ENCODE measurements around the gene AHDC1.

AHDC1 gene

DNA sequence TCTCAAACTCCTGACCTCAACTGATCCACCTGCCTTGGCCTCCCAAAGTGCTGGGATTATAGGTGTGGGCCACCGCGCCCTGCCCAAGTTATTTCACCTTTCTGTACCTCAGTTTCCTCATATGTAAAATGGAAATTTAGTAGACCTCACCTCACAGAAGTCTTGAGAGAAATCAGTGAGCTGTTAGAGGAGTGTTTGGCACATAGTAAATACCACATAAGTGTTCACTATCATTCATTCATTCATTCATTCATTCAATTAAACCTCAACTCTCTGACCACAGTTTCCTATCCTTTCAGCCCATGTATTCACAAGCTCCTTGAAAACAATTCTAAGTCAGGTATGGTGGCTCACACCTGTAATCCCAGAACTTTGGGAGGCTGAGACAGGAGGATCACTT lies 34.9 kb upstream of the AHDC1 start:
- Histone ChIP-seq H3K27ac (no peak overlapping the region), H3K4me3 (no peak overlapping the region)
- TF ChIP-seq, protein P1, sequence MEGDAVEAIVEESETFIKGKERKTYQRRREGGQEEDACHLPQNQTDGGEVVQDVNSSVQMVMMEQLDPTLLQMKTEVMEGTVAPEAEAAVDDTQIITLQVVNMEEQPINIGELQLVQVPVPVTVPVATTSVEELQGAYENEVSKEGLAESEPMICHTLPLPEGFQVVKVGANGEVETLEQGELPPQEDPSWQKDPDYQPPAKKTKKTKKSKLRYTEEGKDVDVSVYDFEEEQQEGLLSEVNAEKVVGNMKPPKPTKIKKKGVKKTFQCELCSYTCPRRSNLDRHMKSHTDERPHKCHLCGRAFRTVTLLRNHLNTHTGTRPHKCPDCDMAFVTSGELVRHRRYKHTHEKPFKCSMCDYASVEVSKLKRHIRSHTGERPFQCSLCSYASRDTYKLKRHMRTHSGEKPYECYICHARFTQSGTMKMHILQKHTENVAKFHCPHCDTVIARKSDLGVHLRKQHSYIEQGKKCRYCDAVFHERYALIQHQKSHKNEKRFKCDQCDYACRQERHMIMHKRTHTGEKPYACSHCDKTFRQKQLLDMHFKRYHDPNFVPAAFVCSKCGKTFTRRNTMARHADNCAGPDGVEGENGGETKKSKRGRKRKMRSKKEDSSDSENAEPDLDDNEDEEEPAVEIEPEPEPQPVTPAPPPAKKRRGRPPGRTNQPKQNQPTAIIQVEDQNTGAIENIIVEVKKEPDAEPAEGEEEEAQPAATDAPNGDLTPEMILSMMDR (IDR thresholded peaks at IDR 0.05), result no peak
- DNase-seq (ENCODE audit: low spot score), result no peak

DNA sequence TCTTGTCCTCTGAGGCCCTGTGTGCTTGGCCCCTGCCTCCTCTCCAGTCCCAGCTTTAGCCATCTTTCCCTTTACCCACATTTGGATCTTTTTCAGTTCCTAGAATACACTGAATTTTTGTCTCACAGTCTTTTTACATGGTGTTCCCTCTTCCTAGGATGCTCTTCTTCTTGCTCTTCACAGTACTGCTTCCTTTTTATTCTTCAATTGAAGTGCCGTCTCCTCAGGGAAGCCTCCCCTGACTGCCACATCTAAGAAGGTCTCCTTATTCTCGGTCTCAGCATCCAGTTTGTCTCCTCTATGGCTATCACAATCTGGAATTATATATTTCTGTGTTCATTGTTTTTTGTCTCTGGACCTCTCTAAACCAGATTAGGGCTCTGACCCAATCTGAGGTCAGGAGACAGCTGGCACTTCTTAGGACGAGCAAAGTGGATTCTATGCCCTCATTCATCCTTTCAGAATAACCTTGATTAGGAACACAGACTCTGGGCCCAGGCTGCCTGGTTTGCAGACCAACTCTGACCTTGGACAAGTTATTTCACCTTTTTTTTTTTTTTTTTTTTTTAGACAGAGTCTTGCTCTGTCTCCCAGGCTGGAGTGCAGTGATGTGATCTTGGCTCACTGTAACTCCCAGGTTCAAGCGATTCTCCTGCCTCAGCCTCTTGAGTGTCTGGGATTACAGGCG lies 34.2 kb upstream of the AHDC1 start:
- TF ChIP-seq, protein P1 (IDR thresholded peaks at IDR 0.05), result no peak
- no peak for DNase-seq (ENCODE audit: low spot score)
- no peak overlapping the region for H3K4me3 ChIP-seq
- H3K27ac ChIP-seq, result no peak overlapping the region

DNA sequence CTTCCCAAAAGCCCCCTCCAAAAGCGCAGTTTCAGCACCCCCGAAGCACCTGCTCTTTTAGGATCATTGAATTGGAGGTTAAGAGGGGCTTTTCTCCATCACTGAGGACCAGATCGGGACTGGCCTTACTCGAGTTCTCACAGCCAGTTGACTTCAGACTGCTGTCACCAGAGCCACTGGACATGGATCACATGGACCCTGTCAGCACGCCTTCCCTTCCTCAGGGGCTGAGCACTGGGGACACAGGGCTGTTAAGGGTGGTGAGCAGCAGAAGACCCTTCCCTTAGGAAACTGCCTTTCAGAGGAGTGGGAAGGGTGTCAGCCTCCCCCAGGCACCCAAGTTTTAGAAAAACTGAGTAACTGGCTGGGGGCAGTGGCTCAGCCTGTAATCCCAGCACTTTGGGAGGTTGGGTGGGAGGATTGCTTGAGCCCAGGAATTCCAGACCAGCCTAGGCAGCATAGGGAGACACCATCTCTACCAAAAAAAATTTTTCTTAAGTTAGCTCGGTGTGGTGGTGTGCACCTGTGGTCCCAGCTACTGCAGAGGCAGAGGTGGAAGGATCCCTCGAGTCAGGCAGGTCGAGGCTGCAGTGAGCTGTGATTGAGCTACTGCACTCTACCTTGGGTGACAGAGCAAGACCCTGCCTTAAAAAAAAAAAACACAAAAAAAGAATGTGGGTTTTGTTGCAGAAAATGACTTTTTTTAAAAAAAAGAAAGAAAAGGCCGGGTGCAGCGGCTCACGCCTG lies 31.6 kb upstream of the AHDC1 start:
- TF ChIP-seq, protein P1 (IDR thresholded peaks at IDR 0.05), result no peak
- Histone ChIP-seq H3K27ac (peak overlapping the region; percentile 41 to 70), H3K4me3 (peak overlapping the region; percentile 68)
- DNase-seq (ENCODE audit: low spot score), result no peak

DNA sequence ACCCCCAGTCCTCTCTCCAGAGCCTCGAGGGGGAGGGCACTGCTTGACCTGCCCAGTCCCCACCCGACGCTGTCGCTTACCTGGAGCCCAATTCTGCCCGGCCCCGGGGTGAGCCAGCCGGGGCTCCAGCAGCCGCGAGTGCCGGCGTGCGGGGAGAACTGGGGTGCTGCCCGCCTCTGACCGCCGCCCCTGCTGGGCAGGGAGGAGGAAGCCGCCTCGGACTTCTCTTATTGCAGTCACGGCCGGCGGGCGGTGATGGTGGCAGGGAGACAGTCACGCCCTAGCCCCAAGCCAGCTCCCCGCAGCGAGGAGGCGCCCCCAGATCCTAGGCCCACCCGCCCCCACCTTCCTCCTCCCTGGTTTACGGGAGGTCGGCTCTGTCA lies 31.0 kb upstream of the AHDC1 start, which contains the start of gene FGR:
FGR (minus strand) TSS at position 201 of the 383 bp plus-strand sequence. CDS start 11,269 bp downstream, outside the sequence.
- no peak for DNase-seq (ENCODE audit: low spot score)
- Histone ChIP-seq H3K4me3 (peak within 1 kb of the TSS; percentile 68), H3K27ac (peak within 1 kb of the TSS; percentile 41 to 70)
- TF ChIP-seq, protein P1 (IDR thresholded peaks at IDR 0.05), result no peak

DNA sequence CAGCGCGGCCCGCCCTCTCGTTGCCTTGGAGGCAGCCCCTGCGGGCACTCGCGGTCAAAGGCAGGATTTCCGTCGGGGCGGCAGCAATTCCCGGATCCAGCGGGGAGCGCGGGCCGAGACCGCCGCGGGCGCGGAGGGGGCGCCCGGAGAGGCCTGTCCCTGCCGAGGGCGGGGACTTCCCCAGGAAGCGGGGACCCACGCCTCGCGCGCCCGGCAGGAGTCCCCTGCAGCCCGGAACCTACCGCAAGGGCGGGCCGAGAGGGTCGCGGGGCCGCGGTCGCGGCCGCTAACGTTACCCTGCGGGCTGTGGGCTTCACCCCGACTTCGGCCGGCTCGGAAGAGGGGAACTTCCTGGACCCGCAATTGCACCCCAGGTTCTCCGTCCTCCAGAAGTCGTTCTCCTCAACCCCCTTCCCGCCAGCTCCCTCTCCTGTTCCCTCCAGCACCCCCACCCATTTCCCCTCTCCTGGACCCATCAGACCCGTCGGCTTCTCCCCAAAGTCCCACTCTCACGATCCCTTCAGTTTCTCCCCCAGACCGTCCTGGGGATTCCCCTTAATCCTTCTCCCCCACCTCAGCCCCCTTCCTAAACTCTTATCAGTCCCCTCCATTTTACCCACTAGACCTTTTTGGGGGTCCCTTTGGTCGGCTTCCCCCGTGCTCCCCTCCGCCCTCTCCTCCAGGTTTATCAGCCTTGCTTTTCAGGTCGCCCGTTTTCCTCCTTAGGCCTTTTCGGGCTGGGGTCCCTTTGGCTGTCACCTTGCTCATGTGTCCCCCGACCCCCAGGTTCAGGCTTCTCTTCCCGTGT lies 30.4 kb upstream of the AHDC1 start:
- Histone ChIP-seq H3K4me3 (peak overlapping the region; percentile 68), H3K27ac (peak overlapping the region; percentile 41 to 70)
- DNase-seq (ENCODE audit: low spot score), result no peak
- TF ChIP-seq, protein P1 (IDR thresholded peaks at IDR 0.05), result no peak

DNA sequence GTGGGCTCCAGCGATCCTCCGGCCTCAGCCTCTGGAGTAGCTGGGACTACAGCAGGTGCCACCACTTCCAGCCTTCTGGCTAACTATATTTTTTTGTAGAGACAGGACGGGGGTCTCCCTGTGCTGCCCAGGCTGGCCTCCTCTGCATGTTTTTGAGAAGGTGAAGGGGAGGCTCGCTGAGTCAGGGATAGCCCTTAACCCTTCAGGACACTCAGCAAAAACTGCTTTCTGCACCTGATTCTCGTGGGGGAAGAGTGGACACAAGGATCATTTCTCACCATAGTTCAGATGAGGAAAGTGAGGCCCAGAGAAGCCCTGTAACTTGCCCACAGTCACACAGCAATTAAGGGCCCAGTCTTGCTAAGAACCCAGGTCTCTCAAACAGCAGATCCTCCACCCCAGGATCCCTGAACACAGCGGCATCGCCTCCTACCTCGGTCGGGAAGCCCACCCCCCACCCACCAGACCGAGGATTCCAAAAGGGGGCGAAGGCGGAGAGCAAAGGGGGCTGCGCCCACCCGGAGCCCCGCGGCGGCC lies 29.8 kb upstream of the AHDC1 start:
- peak overlapping the region; percentile 41 to 70 for H3K27ac ChIP-seq
- peak overlapping the region; percentile 68 for H3K4me3 ChIP-seq
- no peak for DNase-seq (ENCODE audit: low spot score)
- TF ChIP-seq, protein P1 (IDR thresholded peaks at IDR 0.05), result no peak
